ENCODE results near the gene BTBD9. TPM values are rescaled to one million over a fixed set of nuclear protein-coding genes. Genes with fewer than 3 reads are reported as not detected.

The BTBD9 gene
- 15.5 and 20.4 TPM in 2 replicates for total RNA-seq

DNA sequence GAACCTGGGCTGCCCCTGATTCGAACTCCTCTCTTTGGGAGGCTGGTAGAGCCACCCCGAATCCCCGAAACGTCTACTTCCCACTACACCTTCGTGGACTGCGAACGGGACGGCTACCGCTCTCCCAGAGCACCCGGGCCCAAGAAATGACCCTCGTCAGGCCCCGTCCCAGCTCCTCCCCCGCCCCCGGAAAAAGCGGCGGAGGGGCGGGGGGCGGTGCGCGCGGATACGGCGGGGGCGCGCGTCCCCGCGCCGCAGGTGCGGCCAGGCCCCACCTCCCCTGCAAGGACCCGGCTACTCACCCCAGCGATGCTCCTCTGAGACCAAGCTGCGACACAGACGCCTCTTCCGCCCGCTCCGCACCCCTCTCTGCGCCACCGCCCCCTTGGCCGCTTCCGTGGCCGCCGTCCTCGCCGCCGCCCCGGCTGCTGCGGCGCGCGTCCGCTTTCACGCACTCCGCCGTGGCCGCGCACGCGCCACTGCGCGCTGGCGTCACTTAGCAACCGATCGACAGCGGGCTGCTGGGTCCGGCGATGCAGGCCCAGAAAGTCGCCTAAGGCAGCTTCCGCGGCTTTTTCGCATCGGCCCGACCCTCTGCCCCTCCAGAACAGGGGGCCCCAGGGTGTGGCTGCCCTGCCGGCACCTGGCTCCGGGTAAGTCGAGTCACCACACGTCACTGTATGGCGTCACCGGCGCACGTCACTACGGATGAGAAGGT is at the start of gene BTBD9:
TSS of gene BTBD9 (minus strand) at position 432 of the 718 bp plus-strand sequence.

Other genes starting within 250 kb of the BTBD9 start
- 75.3 and 101 TPM in 2 replicates for gene GLO1, start 63.2 kb upstream of the BTBD9 start, total RNA-seq
- gene DNAH8, start 75.4 kb upstream of the BTBD9 start, total RNA-seq = under 0.01 TPM in 1 of 2 replicates, not detected in the other